ENCODE results near the gene C10orf71.

Gene C10orf71

DNA sequence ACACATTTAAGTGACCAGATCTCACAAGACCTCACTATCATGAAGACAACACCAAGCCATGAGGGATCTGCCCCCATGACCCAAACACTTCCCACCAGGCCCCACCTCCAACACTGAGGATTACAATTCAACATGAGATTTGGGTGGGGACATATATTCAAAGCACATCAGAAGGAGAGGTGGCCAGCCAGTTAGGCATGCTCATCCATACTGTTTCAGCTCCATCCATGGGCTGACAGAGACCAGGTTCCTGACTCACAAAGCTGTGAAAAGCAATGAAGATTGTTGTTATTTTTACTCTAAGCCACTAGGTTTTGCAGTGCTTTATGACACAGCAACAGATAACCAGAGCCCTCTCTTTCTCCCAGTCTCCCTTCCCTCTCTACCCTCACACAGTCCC lies 36.0 kb downstream of the C10orf71 start:
- no peak for DNase-seq (ENCODE audit: low spot score)

- DNase-seq (ENCODE audit: low spot score), result no peak
Observed at GRCh38 chr10:49335364-49335972, 36.5 kb downstream of the C10orf71 start.

DNA sequence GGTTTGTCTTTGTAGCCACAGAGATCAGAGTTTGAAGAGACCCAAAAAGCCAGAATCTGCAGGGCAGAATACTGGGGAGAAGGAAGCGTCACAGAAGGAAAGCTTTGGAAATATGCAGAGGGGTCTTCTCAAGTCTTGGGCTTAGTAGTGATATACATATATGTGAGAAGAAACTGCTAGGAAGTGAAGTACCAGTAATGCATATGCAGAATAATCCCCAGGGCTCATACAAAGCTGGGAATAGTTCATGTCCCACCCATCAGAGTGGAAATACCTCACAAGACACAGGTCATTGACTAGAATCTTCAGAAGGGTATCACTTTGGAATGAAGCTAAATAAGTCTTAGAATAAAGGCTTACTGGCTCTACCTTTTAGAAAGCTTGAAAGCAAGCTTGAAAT lies 39.6 kb downstream of the C10orf71 start:
- no peak for DNase-seq (ENCODE audit: low spot score)

DNA sequence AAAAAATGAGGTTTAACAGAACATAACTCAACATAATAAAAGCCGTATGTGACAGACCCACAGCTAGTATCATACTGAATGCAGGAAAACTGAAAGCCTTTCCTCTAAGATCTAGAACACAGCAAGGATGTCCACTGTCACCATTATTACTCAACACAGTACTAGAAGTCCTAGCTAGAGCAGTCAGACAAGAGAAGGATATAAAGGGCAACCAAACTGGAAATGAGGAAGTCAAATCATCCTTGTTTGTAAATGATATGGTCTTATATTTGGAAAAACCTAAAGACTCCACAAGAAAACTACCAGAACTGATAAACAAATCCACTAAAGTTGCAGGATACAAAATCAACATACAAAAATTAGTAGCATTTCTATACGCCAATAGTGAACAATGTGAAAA lies 45.9 kb downstream of the C10orf71 start:
- DNase-seq (ENCODE audit: low spot score), result no peak

- DNase-seq (ENCODE audit: low spot score), result no peak
Observed at GRCh38 chr10:49347342-49347741, 48.4 kb downstream of the C10orf71 start.

- DNase-seq (ENCODE audit: low spot score), result no peak
Observed at GRCh38 chr10:49347827-49348226, 48.9 kb downstream of the C10orf71 start.

- DNase-seq (ENCODE audit: low spot score), result no peak
Observed at GRCh38 chr10:49348593-49348992, 49.6 kb downstream of the C10orf71 start.

GRCh38 chr10:49349390-49349789 lies 50.4 kb downstream of the C10orf71 start:
- no peak for DNase-seq (ENCODE audit: low spot score)

GRCh38 chr10:49350138-49350537 lies 51.2 kb downstream of the C10orf71 start:
- DNase-seq (ENCODE audit: low spot score), result no peak

DNA sequence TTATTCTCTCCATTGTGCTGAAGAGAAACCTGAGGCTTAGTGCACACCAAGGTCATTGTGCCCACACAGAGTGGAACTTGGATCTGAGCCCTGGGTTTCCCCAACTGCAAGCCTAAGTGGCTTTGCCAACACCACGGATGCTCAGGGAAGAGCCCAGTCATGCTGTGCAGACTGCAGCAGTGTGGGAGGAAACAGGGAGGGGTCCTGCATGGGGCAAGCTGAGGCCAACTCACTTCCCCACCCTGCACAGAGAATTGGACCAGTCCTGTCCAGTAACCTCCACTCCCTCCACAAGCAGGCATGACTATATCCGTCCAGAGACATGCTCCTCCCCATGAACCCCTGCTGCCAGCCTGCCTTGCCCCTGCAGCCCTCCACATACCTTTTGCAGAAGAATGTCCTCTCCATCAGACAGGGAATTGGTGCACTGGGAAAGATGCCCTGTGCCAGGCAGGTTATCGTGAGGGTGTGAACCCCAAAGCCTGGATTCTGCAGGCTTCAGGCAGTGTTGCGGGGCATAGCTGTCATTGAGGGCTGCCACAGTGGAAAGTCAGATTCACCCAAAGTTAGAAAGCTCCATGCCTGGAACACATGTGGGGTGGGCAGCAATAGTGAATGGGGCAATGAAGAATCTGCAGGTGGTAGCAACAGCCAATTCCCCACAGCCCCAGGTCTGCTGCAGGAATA lies 52.0 kb downstream of the C10orf71 start:
- DNase-seq (ENCODE audit: low spot score), result no peak

- no peak for DNase-seq (ENCODE audit: low spot score)
Observed at GRCh38 chr10:49351669-49352068, 52.7 kb downstream of the C10orf71 start.

DNA sequence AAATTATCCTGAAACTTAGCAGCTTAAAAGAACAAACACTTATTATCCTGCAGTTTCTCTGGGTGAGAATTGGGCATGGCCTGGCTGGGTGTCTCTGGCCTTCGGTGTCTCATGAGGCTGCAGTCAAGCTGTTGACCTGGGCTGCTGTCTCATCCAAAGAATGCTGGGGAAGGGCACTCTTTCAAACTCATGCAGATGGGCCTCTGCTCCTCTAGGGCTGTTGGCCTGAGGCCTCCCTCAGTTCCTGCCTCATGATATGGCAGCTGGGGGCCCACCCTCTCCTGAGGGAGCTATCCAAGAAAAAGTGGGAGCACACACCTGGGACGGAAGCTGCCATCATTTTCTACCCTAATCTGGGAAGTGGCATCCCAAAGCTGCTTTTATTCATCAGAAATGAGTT lies 53.4 kb downstream of the C10orf71 start:
- no peak for DNase-seq (ENCODE audit: low spot score)

- DNase-seq (ENCODE audit: low spot score), result no peak
Observed at GRCh38 chr10:49353026-49353894, 54.3 kb downstream of the C10orf71 start.

- DNase-seq (ENCODE audit: low spot score), result no peak
Observed at GRCh38 chr10:49353895-49354566, 55.1 kb downstream of the C10orf71 start.

GRCh38 chr10:49354593-49354992 lies 55.6 kb downstream of the C10orf71 start:
- DNase-seq (ENCODE audit: low spot score), result no peak

GRCh38 chr10:49355221-49355620 lies 56.3 kb downstream of the C10orf71 start:
- no peak for DNase-seq (ENCODE audit: low spot score)

DNA sequence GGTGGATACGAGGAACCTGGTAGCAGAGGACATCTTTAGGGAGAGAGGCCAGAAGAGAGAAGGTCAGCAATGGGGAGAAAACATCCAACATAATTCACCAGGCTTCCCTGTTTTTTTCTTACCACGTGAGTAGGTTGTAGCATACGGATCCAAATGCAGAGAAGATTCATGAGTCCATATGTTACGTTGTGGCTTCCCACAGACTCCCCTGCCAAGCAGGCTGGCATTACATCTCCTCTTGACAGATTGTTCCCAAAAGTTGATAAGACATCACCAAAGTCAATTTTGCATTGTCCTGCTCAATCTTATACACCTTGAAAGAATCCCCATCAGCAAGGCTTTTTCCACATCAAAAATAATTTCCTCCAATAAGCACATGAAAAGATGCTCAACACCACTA lies 57.2 kb downstream of the C10orf71 start:
- no peak for DNase-seq (ENCODE audit: low spot score)

DNA sequence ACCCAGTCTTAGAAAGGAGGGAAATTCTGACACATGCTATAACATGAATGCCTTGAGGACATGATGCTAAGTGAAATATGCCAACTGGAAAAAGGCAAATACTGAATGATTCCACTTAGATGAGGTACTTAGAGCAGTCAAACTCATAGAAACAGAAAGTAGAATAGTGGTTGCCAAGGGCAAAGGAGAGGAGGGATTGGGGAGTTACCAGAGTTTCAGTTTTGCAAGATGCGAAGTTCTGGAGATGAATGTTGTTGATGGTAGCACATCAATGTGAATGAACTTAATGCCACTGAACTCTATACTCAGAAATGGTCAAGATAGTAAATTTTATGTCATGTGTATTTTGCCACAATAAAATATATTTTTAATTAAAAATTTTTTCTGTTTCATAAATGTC lies 58.0 kb downstream of the C10orf71 start:
- no peak for DNase-seq (ENCODE audit: low spot score)

- no peak for DNase-seq (ENCODE audit: low spot score)
Observed at GRCh38 chr10:49357910-49358309, 58.9 kb downstream of the C10orf71 start.

GRCh38 chr10:49359349-49360270 lies 60.6 kb downstream of the C10orf71 start:
- no peak for DNase-seq (ENCODE audit: low spot score)

Measured in hepatic stellate cell (primary cell).